HG03442 (cell line): ENCODE results near the gene GADL1.

Experiments
- ATAC-seq: cut with Tn5 transposase; IDR thresholded peaks from one replicate; pipeline ENCODE4 v1.9.1; 2021; ENCODE audit warnings: mild to moderate bottlenecking, moderate library complexity; ENCODE audit not compliant: unreplicated experiment

GADL1 gene, protein sequence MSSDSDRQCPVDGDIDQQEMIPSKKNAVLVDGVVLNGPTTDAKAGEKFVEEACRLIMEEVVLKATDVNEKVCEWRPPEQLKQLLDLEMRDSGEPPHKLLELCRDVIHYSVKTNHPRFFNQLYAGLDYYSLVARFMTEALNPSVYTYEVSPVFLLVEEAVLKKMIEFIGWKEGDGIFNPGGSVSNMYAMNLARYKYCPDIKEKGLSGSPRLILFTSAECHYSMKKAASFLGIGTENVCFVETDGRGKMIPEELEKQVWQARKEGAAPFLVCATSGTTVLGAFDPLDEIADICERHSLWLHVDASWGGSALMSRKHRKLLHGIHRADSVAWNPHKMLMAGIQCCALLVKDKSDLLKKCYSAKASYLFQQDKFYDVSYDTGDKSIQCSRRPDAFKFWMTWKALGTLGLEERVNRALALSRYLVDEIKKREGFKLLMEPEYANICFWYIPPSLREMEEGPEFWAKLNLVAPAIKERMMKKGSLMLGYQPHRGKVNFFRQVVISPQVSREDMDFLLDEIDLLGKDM

DNA sequence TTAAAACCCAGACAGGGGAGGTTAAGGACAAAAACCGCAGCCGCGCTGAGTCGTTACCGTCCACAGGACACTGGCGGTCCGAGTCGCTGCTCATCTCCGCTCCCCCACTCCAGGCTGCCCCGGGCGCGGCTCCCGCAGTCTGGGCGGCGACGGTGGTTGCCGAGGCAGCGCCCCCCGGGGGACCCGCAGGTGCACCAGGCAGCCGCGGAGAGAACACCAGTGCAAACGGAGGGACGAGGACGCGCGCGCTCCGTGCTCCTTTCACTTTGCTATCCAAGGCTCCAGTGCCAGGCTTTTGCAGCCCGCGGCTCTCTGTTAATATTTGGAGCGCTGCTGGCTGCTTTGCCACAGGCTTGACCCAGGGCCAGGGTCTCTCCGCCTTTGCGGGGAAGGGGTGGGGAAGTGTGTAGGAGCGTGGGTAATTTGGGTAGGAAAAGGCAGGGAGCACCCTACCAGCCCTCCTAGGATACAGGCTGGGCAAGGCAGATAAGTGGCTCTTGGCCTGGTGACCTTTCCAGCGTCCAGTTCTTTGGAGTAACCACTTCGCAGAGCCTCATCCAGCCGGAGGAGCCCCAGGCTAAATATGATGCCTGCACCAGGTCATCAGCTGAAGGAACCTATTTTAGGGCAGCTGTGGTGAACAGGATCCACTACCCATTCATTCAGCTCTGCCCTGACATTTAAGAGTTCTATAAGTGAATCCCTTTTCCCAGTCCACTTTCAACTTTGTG, at the start of gene GADL1:
TSS of gene GADL1 (minus strand) at position 141 of the 731 bp plus-strand sequence. CDS start at position 94, 47 bp downstream.
- no peak for ATAC-seq

DNA sequence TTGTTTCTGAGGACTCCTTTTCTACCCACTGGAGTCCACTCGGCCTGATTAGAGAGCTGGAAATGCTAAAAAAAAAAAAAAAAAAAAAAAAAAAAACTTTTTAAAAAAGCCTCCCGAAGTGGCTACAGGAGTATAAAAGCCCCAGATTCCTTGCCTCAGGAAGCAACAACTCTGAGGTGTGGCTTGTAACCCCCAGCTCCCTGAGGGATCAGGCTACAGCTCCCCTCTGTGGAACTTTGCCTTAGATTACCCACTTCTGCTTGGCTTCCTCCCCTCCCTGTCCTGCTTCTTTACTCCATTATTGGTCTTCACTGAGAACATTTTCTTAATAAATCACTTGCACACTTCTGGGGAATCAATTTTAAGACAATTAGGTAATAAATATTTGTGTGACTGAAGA, 49.7 kb upstream of the GADL1 start:
- ATAC-seq = no peak

DNA sequence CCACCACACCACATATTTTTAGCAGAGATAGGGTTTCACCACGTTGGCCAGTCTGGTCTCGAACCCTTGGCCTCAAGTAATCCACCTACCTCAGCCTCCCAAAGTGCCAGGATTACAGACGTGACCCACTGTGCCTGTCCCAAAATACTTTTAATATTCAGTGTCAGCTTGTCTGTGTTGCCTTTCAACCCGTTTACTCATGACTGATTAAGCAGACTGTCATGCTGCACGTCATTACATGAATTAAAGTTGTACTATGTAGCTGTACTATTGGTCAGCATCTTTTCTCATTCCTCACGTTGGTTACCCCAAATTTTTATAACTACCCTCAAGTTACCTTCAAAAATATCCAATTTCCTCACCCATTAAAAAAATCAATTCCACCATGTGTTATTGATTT, 48.7 kb upstream of the GADL1 start:
- no peak for ATAC-seq

DNA sequence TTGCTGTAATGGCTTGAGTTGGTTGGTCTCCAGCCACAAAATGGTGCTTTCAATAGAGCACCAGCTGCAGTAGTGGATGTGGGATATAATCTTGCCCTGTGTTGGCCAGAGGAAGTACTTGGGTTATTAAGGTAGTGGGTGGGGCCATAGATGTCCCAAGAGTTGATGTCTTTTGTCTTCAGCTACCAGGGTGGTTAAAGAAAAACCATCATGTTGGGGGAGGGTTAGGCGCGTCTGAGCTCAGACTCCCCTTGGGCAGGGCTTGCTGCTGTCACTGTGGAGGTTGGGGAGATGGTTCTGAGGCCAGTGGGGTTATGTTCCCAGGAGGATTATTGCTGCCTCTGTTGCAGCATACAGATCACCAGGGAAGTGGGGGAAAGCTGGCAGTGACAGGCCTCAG, 46.9 kb upstream of the GADL1 start:
- no peak for ATAC-seq

DNA sequence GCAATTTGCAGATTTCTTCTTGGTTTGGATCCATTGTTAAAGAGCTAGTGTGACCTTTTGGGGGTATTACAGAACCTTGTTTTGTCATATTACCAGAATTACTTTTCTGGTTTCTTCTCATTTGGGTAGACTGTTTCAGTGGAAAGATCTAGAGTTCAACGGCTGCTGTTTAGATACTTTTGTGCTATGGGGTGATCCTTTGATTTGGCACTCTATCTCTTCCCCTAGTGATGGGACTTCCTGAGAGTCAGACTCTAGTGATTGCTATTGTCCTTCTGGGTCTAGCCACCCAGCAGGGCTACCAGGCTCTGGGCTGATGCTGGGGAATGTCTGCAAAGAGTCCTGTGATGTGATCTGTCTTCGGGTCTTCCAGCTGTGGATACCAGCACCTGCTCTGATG, 46.3 kb upstream of the GADL1 start:
- no peak for ATAC-seq

DNA sequence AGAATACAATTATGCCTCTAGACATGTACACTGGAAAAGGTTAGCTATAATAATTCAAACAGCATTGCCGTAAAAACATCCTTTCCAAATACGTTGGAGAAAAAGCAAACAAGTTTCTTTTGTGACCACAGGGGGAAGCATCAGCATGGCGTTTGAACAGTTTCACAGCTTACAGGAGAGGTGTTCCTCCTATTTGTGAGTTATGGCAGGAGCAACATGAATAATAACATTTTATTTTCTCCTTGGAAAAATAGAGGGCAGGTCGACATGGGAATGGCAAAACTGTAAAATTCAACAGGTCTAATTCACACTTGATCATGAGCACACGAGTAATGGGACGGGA, 39.7 kb upstream of the GADL1 start:
- no peak for ATAC-seq

DNA sequence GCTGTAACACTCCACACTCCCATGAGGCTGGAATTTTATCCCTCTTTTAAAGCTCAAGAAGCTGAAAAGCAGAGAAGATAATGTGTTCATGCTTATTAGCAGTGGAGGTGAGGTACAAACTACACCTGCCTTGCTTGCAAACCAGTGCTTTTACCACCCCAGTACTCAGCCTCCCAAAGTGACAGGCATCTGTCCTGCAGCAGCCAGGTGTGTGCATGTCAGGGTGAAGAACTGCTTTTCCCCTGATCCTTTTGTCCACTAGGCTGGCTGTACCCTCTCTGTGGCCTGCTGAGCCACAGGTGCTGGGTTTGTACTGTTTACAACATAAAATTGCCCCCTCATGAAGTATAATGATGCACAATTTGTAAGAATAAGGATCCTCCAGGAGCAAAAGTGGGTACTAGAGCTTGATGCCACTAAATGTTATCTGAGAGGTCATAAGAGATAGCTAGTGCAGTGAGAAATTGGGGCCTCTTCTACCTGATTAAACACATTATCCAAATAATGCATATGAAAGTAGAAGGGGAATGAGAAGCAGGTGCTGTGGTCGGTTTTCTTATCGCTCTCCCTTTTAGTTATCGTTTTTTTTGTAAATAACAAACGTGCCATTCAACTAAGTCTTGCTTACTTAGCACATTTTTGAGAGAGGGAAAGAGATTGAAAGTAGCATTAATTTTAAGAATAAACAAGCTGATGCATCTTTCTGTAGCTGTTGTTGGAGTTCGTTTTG, 39.2 kb upstream of the GADL1 start:
- no peak for ATAC-seq

DNA sequence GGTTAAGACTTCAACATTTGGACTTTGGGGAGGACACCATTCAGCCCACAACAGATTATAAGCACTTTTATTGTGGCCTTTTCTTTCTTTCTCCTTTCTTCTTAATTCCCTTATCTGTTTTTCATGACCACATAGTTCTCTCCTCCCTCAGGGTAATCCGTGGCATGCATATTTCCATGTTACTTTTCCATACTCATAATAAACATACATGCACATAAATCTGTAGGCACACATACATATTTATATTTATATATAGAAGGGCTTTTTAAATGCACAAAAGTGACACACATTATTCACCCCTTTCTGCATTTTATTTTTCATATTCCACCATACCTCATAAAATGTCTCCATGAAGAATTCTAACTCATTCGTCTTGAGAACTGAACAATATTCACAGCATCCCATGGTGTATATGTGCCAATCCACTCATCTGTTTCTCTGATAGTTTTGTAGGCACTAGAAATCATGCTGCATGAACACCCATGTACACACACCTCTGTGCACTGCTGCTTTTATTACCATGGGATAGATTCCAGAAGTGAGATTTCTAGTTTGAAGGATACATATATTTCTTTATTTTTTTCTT, 38.1 kb upstream of the GADL1 start:
- ATAC-seq = no peak

DNA sequence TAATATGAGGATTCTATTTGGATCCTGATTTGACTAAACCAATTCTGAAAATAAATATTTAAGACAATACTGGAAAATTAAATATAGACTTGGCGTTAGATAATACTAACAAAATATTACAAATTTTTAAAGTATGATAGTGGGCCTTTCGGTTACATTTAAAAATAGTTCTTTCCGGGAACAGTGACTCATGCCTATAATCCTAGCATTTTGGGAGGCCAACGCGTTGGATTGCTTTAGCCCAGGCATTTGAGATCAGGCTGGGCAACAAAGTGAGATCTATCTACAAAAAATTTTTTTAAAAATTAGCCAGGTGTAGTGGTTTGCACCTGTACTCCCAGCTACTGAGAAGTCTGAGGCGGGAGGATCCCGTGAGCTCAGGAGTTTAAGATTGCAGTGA, 30.3 kb upstream of the GADL1 start:
- ATAC-seq = no peak

DNA sequence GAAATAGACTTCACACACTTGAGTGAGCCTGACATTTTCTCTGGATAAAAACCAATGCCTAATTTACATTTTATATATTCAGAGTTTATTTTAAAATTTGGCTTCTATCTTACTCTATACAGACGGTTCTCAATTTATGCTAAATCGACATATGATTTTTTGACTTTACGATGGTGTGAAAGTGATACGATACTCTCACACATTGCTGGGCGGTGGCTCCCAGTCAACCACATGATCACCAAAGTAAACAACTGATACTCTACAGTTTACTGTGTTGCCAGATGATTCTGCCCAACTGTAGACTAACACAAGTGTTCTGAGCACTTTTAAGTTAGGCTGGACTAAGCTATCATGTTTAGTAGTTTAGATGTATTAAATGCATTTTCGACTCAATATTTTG, 25.1 kb upstream of the GADL1 start:
- no peak for ATAC-seq

DNA sequence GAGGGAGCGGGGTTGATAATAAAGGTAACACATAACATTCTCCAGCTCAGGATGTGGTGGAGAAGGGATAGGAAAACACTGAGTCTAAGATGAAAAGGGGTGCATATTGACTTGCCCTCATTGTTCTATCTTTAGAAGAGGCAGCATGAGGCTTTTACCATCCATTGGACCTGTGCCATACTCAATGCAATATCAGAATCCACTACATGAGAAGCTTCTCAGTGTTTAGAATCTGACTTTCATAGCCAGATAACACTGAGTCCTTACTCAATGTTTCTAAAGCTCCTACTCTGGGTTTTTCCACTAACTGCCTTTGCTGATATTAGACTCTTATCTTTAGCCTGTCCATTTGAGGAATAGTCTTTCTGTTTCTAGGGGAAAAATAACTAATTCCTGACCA, 24.3 kb upstream of the GADL1 start:
- no peak for ATAC-seq

DNA sequence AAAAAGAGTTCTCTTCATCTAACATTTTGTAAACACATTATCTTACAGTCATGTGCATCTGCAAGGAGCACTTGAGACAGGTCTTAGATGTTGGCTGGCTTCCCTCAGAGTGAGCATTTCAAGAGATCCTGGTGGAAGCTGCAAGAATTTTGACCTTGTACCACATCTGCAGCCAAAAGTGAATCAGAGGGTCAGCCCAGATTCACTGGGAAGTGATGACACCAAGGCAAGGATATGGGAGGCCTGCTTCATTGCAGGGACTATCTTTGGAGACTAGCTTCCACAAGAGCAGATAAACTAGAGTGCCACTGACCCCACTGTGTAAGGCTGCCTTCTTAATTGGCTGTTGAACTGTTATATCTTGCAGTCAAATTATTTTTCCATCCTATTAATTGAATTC, 21.3 kb upstream of the GADL1 start:
- ATAC-seq = no peak

DNA sequence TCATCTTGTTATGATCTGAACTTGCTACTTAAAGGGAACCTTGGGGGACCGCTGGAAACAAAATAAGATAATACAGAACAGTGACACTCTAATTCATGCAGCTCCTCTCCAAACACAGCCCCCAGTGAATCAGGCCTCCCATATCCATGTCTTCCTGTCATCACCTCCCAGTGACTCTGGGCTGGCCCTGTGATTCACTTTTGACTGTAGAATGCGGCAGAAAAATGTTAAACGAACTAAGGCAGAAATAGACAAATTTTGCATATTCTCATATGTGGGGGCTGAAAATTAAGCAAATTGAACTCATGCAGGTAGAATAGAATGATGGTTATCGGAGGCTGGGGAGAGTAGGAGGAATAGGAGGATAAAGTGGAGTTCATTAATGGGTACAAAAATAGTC, 20.2 kb upstream of the GADL1 start:
- no peak for ATAC-seq

DNA sequence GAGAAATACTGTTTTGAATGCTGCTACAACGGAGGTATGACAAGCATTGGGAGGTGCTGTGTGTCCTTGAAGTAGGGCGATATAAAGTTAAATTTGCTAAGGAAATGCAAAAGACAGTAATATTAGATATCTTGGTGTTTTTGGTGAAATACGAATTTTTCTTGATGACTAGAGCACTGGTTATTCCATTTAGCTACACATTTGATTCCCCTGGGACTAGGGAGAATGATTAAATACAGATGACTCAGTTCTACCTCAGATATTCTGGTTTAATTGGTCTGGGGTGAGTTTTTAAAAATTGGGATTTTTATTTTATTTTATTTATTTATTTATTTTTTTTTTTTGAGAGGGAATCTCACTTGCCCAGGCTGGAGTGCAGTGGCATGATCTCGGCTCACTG, 18.7 kb upstream of the GADL1 start:
- ATAC-seq = no peak

DNA sequence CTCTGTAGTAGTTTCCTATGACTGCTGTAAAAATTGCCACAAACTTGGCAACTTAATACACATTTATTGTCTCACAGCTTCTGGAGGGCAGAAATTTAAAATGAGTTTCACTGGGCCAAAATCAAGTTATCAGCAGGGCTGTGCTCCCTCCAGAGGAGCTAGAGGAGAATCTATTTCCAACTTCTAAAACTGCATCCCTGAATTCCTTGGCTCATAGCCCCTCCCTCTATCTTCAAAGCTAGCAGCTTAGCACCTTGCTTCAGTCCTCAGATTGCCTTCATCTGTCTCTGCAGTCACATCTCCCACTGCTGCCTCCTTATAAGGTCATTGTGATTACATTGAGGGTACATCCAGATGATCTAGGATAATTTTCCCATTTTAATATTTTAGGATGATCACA, 17.8 kb upstream of the GADL1 start:
- no peak for ATAC-seq

DNA sequence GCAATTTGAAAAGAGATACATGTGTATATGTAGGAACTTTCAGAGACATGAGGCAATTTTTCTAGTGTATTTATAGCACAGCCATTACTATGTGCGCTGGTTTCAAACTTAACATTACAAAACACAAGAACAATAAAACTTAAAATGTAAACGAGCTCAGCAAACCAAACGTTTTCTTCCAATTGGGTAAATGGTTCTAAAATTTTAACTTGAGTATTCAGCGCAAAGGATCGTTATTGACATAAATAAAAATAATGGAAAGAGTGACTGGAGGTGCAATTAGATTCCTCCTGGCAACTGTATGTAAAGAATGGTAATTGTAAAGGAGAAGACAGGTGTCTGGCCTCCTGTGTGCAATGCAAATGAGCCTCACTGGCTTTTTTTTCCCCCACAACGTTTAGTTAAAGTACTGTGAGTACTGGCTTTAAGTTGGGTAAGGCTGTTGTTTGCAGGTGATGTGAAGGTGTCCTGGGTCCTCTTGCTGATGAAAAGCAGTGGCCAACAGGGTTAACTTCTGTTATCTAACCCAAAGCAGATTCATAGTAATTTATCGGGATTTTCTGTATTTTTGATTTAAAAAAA, 14.1 kb upstream of the GADL1 start:
- no peak for ATAC-seq

DNA sequence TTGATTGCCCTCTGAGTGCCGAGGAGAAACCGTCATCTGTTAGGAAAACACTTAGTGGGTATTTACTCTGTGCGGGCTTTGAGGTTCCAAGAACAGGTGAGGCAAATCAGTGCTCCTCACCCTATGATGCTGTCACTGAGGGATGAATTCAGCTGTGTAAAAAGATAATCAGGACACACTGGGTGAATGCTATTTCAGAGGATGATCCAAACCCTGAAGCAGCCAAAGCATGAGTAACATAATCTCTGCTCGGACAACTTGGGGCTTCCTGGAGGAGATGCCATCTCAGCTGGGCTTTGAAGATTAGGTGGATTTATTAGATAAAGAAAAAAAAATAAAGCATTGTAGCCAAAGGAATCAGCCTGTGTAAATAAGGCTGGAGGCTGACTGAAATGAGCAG, 10.5 kb upstream of the GADL1 start:
- ATAC-seq = no peak

DNA sequence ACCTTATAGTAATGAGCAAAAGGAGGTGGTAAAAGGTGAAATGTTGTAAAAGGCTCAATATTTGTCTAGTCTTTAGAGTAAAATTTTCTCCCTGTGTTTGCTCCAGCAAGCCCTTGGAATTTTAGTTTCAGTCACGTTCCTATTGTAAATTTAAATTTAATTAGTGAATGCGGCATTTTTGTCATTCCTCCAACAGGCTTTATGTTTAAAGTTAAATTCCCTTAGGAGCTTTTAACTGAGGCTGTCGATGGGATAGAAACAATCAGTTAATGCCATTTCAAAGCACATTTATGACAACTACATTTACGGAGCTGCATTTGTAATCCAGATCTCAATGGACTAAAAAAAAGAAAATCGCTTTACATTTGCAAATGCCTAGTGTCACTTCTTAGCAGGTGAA, 868 bp upstream of the GADL1 start:
- ATAC-seq = no peak

DNA sequence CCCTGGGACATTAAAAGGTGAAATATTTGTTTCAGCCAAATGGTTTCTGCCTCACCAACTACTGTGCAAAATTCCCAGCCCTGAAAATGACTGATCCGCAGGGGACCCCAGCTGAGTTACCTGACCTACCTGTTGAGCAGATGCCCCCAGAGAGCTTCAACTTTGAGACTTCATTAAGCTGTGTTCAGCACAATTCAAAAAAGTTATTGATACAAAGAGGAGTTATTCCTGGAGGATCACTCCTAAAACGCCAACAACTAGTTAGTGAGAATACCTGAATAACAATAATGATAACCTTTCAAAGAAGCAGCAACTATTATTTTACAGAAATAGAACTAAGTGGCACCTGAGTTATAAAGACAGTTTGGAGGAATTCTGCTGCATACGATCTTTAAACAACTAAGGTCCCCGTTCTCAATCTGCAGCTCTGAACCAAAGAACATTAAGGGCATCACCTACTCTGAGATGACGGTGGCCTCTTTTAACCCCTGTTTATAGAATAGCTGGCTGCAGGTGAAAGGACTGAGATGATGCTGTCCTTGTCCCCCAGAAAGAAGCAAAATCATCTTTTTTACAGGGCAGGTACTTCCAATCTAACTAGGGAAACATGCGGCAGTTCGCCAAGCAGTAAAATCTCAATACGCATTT, 659 bp downstream of the GADL1 start:
- no peak for ATAC-seq

DNA sequence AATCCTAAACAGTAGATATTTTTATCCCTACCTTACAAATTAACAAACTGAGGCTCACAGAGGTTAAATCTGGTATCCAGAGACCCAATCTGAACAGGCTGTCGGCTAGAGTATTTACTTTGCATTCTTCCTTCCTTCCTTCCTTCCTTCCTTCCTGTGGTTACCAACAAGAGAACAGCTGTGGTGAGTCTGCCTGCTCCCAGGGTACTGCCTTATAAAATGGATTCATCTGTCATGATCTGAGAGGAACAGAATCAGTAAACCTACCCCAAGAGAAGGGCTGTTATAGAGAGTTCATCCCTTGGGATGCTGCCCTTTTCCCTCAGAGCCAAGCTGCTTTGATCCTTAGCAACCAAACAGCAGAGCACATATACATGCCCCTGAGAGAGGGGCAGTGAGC, 3.6 kb downstream of the GADL1 start:
- ATAC-seq = no peak
